ENCODE data around the gene KCNG3. TPM values are rescaled to one million over a fixed set of nuclear protein-coding genes. Genes with fewer than 3 reads are reported as not detected.
A peak's percentile ranks its signal among the peaks of the same experiment; 100 is the strongest.

The KCNG3 gene
- total and polyA plus RNA-seq, 2 donors: 0.62 to 2.3 TPM

DNA sequence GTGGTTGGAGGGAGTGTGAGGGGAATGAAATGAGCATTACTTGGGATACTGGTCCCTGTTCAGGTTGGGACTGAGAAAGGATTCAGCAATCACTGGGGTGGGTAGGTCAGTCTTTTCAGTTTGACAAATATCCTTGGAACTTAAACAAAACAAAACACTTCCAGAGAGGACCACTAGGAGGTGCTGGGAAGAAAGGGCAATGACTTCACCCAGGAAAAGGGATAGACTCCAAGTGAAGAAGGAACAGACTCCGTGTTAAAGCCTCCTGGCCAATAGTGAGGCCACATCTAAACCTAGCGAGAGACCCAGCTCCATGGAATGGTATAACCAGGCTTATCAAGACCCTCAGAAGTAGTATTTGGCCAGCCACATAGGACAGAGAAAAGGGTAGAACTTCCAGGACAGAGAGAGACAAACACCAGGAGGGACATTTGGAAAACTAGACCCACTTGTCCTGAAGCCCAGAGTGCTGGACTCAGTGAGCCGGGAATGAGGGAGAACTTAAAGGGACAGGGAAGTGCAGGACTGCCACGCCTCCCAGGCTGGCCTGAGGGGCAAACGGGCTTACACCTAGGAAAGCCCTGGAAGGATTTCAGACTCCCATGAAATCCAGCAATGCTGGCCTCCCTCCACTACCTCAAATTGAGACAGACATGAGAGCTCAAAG, 19.6 kb upstream of the KCNG3 start:
- DNase-seq (ENCODE audit: low read depth in 6 of 9, low spot score in 9 of 9): peak in 1 of 9 donors; percentile 61
- H3K4me1 ChIP-seq (ENCODE audit: control insufficient read depth in 2 of 2, insufficient read depth in 2 of 2, low read length in 2 of 2): peaks cover 14 to 22% of the 10 kb centered on the region in 2 donors
- no peaks in the 10 kb centered on the region for H3K9me3 ChIP-seq (ENCODE audit: control insufficient read depth in 2 of 2, insufficient read depth in 1 of 2, low read length in 1 of 2)
- no peak overlapping the region for H3K4me3 ChIP-seq (ENCODE audit: low read length in 2 of 2)
- H3K27me3 ChIP-seq (ENCODE audit: control insufficient read depth in 2 of 2, insufficient read depth in 1 of 2, low read length in 1 of 2): no peaks in the 10 kb centered on the region
- no peaks in the 10 kb centered on the region for H3K36me3 ChIP-seq (ENCODE audit: control insufficient read depth in 2 of 2, insufficient read depth in 2 of 2, low read length in 1 of 2)
- 83% methylated on average over 5 of the region's 5 CpGs for WGBS
- no peak overlapping the region for H3K27ac ChIP-seq (ENCODE audit: low read depth in 1 of 2, low read length in 1 of 2)

DNA sequence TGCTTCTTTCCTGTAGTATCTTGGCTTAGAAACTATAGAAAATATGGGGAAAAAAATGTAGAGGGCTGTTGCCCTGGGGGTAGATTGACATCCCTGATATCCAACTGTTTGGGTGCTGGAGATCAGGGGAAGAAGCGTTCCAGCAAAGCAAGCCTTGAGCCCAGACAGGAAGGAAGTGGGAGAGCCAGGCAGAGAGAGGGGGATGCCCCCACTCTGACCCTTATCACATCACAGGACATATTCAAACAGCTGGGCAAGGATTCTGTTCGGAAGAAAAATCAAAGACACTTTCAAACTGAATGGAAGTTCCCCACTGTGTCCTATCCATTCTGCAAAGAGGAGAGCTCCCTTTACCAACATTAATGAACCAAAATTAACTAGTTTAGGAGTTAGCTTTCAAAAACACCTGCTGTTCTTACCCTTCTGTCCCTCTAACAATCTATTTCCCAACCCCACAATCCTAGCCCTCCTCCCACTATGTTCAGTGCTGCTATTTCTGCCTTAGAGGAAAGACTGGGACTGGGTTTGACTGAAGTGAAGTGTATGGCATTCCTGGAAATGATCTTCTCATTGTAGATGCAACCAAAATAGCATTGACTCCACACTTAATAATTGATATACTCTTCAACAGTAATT, 16.9 kb upstream of the KCNG3 start:
- 15% methylated on average over 2 of the region's 2 CpGs for WGBS
- peak in 1 of 9 donors; percentile 25 for DNase-seq (ENCODE audit: low read depth in 6 of 9, low spot score in 9 of 9)
- peak overlapping the region in 1 of 2 donors; percentile 18 for H3K27ac ChIP-seq (ENCODE audit: low read depth in 1 of 2, low read length in 1 of 2)

DNA sequence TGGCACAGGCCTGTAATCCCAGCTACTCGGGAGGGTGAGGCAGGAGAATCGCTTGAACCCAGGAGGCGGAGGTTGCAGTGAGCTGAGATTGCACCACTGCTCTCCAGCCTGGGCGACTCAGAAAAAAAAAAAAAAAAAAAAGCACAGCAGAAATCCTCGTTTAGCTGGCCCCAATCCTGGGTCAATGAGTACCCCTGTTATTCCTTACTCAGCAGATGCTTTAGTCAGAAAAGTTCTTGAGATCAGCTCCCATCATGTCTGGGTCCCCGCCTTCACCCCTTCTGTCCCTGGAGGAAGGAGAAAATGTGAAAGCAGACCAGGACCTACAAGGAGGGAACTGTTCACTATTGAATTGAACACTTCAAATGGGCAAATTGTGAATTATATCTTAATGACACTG, 16.4 kb upstream of the KCNG3 start:
- Histone ChIP-seq H3K4me3 (ENCODE audit: low read length in 2 of 2) (no peak overlapping the region), H3K27ac (ENCODE audit: low read depth in 1 of 2, low read length in 1 of 2) (no peak overlapping the region), H3K27me3 (ENCODE audit: control insufficient read depth in 2 of 2, insufficient read depth in 1 of 2, low read length in 1 of 2) (no peaks in the 10 kb centered on the region), H3K36me3 (ENCODE audit: control insufficient read depth in 2 of 2, insufficient read depth in 2 of 2, low read length in 1 of 2) (no peaks in the 10 kb centered on the region), H3K4me1 (ENCODE audit: control insufficient read depth in 2 of 2, insufficient read depth in 2 of 2, low read length in 2 of 2) (peaks cover 18 to 22% of the 10 kb centered on the region in 2 donors), H3K9me3 (ENCODE audit: control insufficient read depth in 2 of 2, insufficient read depth in 1 of 2, low read length in 1 of 2) (no peaks in the 10 kb centered on the region)
- 89% methylated on average over 6 of the region's 6 CpGs for WGBS
- no peak for DNase-seq (ENCODE audit: low read depth in 6 of 9, low spot score in 9 of 9)

More for the DNA sequence above, 16.9 kb upstream of the KCNG3 start:
- Histone ChIP-seq H3K27me3 (ENCODE audit: control insufficient read depth in 2 of 2, insufficient read depth in 1 of 2, low read length in 1 of 2) (no peaks in the 10 kb centered on the region), H3K4me1 (ENCODE audit: control insufficient read depth in 2 of 2, insufficient read depth in 2 of 2, low read length in 2 of 2) (peaks cover 18 to 22% of the 10 kb centered on the region in 2 donors), H3K4me3 (ENCODE audit: low read length in 2 of 2) (no peak overlapping the region), H3K36me3 (ENCODE audit: control insufficient read depth in 2 of 2, insufficient read depth in 2 of 2, low read length in 1 of 2) (no peaks in the 10 kb centered on the region), H3K9me3 (ENCODE audit: control insufficient read depth in 2 of 2, insufficient read depth in 1 of 2, low read length in 1 of 2) (no peaks in the 10 kb centered on the region)

DNA sequence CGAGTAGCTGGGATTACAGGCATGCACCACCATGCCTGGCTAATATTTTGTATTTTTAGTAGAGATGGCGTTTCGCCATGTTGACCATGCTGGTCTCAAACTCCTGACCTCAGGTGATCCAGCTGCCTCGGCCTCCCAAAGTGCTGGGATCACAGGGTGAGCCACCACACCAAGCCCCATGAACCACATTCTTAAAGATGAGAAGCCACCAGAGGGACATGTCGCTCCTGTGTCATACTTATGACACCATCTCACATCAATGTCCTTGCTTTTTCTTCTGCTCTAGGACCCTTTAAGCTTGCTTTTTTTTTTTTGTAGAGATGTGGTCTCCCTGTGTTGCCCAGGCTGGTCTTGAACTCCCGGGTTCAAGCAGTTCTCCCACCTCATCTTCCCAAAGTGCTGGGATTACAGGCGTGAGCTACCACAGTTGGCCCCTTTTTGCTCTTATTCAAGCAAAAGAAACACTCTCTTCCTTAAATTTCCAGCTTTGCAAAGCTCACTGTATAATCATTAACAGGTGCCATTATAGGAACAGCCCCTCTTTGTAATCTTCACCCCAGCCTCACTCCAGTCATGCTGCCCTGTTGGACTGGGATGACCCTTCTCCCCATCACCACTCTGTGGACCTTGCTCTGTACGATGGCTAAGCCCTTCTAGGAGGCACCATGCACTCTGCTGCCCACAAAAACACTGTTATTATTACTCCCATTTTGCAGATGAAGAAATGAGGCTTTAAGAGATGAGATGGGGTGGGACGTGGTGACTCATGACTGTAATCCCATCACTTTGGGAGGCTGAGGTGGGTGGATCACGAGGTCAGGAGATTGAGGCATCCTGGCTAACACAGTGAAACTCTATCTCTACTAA, 10.8 kb upstream of the KCNG3 start:
- Histone ChIP-seq H3K36me3 (ENCODE audit: control insufficient read depth in 2 of 2, insufficient read depth in 2 of 2, low read length in 1 of 2) (no peaks in the 10 kb centered on the region), H3K4me3 (ENCODE audit: low read length in 2 of 2) (no peak overlapping the region), H3K27ac (ENCODE audit: low read depth in 1 of 2, low read length in 1 of 2) (no peak overlapping the region), H3K4me1 (ENCODE audit: control insufficient read depth in 2 of 2, insufficient read depth in 2 of 2, low read length in 2 of 2) (peaks cover 0 to 4% of the 10 kb centered on the region in 2 donors), H3K27me3 (ENCODE audit: control insufficient read depth in 2 of 2, insufficient read depth in 1 of 2, low read length in 1 of 2) (no peaks in the 10 kb centered on the region), H3K9me3 (ENCODE audit: control insufficient read depth in 2 of 2, insufficient read depth in 1 of 2, low read length in 1 of 2) (peaks cover 0 to 7% of the 10 kb centered on the region in 2 donors)
- 97% methylated on average over 10 of the region's 10 CpGs for WGBS
- no peak for DNase-seq (ENCODE audit: low read depth in 6 of 9, low spot score in 9 of 9)

DNA sequence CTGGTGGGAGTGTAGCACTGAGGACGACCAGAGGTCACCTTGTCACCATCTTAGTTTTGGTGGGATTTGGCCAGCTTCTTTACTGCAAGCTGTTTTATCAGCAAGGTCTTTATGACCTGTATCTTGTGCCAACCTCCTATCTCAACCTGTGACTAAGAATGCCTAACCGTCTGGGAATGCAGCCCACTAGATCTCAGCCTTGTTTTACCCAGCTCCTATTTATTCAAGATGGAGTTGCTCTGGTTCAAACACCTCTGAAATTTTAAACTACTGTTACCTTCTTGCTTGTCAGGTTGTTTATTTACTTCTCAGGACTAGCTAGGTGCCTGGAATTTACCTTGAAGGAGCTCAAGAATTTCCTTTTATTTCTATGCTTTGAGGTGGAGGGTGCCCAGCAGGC, 9.5 kb upstream of the KCNG3 start:
- WGBS: 95% methylated on average over 2 of the region's 2 CpGs

DNA sequence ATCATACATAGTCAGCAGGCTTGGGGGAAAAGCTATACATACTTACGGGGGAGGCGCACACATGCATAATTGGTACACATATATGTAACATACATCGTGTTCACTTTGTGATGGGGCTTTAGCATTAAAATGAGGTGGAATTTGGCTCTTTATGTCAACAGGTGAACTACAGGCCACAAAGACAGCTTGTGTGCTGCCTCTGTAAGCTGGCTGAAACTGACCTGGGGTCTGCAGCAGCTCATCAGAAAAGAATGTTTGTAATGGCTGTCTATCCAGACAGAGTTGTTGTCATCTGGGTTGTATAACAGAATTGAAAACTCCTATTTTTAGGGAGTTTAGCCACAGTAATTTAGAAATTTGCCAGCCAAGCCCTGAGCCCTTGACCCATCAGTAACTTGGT, 4.7 kb upstream of the KCNG3 start:
- 95% methylated on average over 3 of the region's 3 CpGs for WGBS
- H3K9me3 ChIP-seq (ENCODE audit: control insufficient read depth in 2 of 2, insufficient read depth in 1 of 2, low read length in 1 of 2): no peaks in the 10 kb centered on the region
- H3K4me1 ChIP-seq (ENCODE audit: control insufficient read depth in 2 of 2, insufficient read depth in 2 of 2, low read length in 2 of 2): peaks cover 8 to 23% of the 10 kb centered on the region in 2 donors
- DNase-seq (ENCODE audit: low read depth in 6 of 9, low spot score in 9 of 9): no peak
- peaks cover 1 to 9% of the 10 kb centered on the region in 2 donors for H3K27me3 ChIP-seq (ENCODE audit: control insufficient read depth in 2 of 2, insufficient read depth in 1 of 2, low read length in 1 of 2)
- no peaks in the 10 kb centered on the region for H3K36me3 ChIP-seq (ENCODE audit: control insufficient read depth in 2 of 2, insufficient read depth in 2 of 2, low read length in 1 of 2)
- H3K27ac ChIP-seq (ENCODE audit: low read depth in 1 of 2, low read length in 1 of 2): no peak overlapping the region
- no peak overlapping the region for H3K4me3 ChIP-seq (ENCODE audit: low read length in 2 of 2)

More for the DNA sequence above, 9.5 kb upstream of the KCNG3 start:
- H3K4me3 ChIP-seq (ENCODE audit: low read length in 2 of 2): no peak overlapping the region
- peaks cover 0 to 7% of the 10 kb centered on the region in 2 donors for H3K9me3 ChIP-seq (ENCODE audit: control insufficient read depth in 2 of 2, insufficient read depth in 1 of 2, low read length in 1 of 2)
- H3K27me3 ChIP-seq (ENCODE audit: control insufficient read depth in 2 of 2, insufficient read depth in 1 of 2, low read length in 1 of 2): no peaks in the 10 kb centered on the region
- H3K27ac ChIP-seq (ENCODE audit: low read depth in 1 of 2, low read length in 1 of 2): no peak overlapping the region
- H3K4me1 ChIP-seq (ENCODE audit: control insufficient read depth in 2 of 2, insufficient read depth in 2 of 2, low read length in 2 of 2): peaks cover 3 to 4% of the 10 kb centered on the region in 2 donors
- no peak for DNase-seq (ENCODE audit: low read depth in 6 of 9, low spot score in 9 of 9)
- no peaks in the 10 kb centered on the region for H3K36me3 ChIP-seq (ENCODE audit: control insufficient read depth in 2 of 2, insufficient read depth in 2 of 2, low read length in 1 of 2)

DNA sequence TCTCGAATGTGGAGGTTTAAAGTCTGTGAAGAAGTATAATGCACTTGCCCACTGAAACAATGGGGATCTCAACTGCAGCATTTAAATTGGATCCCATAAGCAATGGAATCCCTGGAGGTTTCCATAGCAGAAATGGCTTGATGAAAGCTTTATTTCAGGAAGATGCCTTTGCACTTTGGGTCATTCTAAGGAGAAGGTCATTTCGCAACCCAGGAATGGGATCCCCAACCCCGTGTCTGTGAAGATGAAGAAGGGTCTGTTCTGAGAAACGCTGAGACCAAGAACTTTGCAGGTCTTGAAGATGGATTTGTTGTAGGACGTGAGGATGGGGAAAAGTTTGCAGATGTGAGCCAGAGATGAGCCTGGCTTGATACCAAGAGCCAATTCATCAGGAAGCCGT, 1.8 kb upstream of the KCNG3 start:
- Histone ChIP-seq H3K4me3 (ENCODE audit: low read length in 2 of 2) (peak overlapping the region; percentile 69 to 74), H3K4me1 (ENCODE audit: control insufficient read depth in 2 of 2, insufficient read depth in 2 of 2, low read length in 2 of 2) (peaks cover 15 to 31% of the 10 kb centered on the region in 2 donors), H3K27me3 (ENCODE audit: control insufficient read depth in 2 of 2, insufficient read depth in 1 of 2, low read length in 1 of 2) (peaks cover 13 to 27% of the 10 kb centered on the region in 2 donors), H3K27ac (ENCODE audit: low read depth in 1 of 2, low read length in 1 of 2) (no peak overlapping the region), H3K9me3 (ENCODE audit: control insufficient read depth in 2 of 2, insufficient read depth in 1 of 2, low read length in 1 of 2) (no peaks in the 10 kb centered on the region), H3K36me3 (ENCODE audit: control insufficient read depth in 2 of 2, insufficient read depth in 2 of 2, low read length in 1 of 2) (no peaks in the 10 kb centered on the region)
- peak in 1 of 9 donors; percentile 31 for DNase-seq (ENCODE audit: low read depth in 6 of 9, low spot score in 9 of 9)
- WGBS: 68% methylated on average over 6 of the region's 6 CpGs

DNA sequence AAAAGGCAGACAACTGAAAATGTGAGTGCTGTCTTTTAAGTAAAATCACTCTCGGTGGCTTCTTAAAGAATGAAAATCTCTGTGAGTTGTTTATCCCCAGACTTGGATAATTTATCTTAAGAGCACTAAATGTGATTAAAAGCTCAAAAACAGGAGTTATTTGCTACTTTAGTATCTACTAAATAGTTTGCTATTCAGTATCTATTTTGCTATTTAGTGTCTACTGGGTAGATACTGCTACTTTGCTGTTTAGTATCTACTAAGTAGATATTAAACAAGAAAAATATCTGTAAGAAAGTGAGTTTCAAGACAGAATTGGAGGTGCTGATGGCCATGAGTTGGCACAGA, 1.4 kb upstream of the KCNG3 start:
- DNase-seq (ENCODE audit: low read depth in 6 of 9, low spot score in 9 of 9): no peak
- Histone ChIP-seq H3K9me3 (ENCODE audit: control insufficient read depth in 2 of 2, insufficient read depth in 1 of 2, low read length in 1 of 2) (no peaks in the 10 kb centered on the region), H3K27me3 (ENCODE audit: control insufficient read depth in 2 of 2, insufficient read depth in 1 of 2, low read length in 1 of 2) (peaks cover 13 to 27% of the 10 kb centered on the region in 2 donors), H3K36me3 (ENCODE audit: control insufficient read depth in 2 of 2, insufficient read depth in 2 of 2, low read length in 1 of 2) (no peaks in the 10 kb centered on the region), H3K27ac (ENCODE audit: low read depth in 1 of 2, low read length in 1 of 2) (no peak overlapping the region), H3K4me1 (ENCODE audit: control insufficient read depth in 2 of 2, insufficient read depth in 2 of 2, low read length in 2 of 2) (peaks cover 15 to 31% of the 10 kb centered on the region in 2 donors), H3K4me3 (ENCODE audit: low read length in 2 of 2) (peak overlapping the region; percentile 69 to 74)
- WGBS: 0% methylated on average over 1 of the region's 1 CpG
